Calu3 (cell line): Measurements from ENCODE around the gene SWSAP1. TPM values are rescaled to one million over a fixed set of nuclear protein-coding genes. Genes with fewer than 3 reads are reported as not detected.

Source experiments
- BruUV-seq: library from RNA; stranded (reverse); fragments of 400-500 nt; replicated peaks from 2 replicates; lab custom pipeline; 2021; lab: Mats Ljungman, UMichigan
- CTCF ChIA-PET: fragments of 300-600 bp; sonication (Branson Sonifier 250); formaldehyde crosslinking; loops from one replicate; lab custom pipeline; 2022; ENCODE audit warnings: antibody characterized with exemption; lab: Charles Lee
- DNase-seq: peaks from one replicate; pipeline ENCODE4 v3.0.0; 2022
- H3K27ac Mint-ChIP-seq: one replicate; pipeline ENCODE4 v1.8.0; 2022; ENCODE audit warnings: mixed read lengths; ENCODE audit not compliant: unreplicated experiment
- H3K27me3 Mint-ChIP-seq: one replicate; pipeline ENCODE4 v1.8.0; 2022; ENCODE audit warnings: mixed read lengths; ENCODE audit not compliant: unreplicated experiment
- H3K36me3 Mint-ChIP-seq: one replicate; pipeline ENCODE4 v1.8.0; 2022; ENCODE audit warnings: mild to moderate bottlenecking, moderate library complexity, mixed read lengths; ENCODE audit not compliant: insufficient read depth, unreplicated experiment
- H3K4me1 Mint-ChIP-seq: one replicate; pipeline ENCODE4 v1.8.0; 2022; ENCODE audit warnings: mild to moderate bottlenecking, low read depth, mixed read lengths; ENCODE audit not compliant: unreplicated experiment
- H3K4me3 Mint-ChIP-seq: one replicate; pipeline ENCODE4 v1.8.0; 2022; ENCODE audit warnings: mild to moderate bottlenecking, low read depth, moderate library complexity, mixed read lengths; ENCODE audit not compliant: unreplicated experiment
- H3K9me3 Mint-ChIP-seq: one replicate; pipeline ENCODE4 v1.8.0; 2022; ENCODE audit warnings: low read depth, mixed read lengths; ENCODE audit not compliant: unreplicated experiment
- intact Hi-C: fragments of 100-400 bp; cut with micrococcal nuclease; formaldehyde crosslinking; loops from one replicate; pipeline ENCODE4 v1.10.0; 2022; ENCODE audit not compliant: unreplicated experiment
- total RNA-seq: library from RNA; stranded (reverse); gene quantifications from 2 replicates; pipeline ENCODE4 v1.2.3, GENCODE V29; 2022
- TF ChIP-seq, protein P1 (sequence below): fragments of 200-600 bp; IDR thresholded peaks from one replicate; pipeline ENCODE4 v1.8.0; 2022; ENCODE audit warnings: antibody characterized with exemption; ENCODE audit not compliant: unreplicated experiment

SWSAP1 gene
- total RNA-seq, 1 experiment from 2014 or later: 1.7 TPM

DNA sequence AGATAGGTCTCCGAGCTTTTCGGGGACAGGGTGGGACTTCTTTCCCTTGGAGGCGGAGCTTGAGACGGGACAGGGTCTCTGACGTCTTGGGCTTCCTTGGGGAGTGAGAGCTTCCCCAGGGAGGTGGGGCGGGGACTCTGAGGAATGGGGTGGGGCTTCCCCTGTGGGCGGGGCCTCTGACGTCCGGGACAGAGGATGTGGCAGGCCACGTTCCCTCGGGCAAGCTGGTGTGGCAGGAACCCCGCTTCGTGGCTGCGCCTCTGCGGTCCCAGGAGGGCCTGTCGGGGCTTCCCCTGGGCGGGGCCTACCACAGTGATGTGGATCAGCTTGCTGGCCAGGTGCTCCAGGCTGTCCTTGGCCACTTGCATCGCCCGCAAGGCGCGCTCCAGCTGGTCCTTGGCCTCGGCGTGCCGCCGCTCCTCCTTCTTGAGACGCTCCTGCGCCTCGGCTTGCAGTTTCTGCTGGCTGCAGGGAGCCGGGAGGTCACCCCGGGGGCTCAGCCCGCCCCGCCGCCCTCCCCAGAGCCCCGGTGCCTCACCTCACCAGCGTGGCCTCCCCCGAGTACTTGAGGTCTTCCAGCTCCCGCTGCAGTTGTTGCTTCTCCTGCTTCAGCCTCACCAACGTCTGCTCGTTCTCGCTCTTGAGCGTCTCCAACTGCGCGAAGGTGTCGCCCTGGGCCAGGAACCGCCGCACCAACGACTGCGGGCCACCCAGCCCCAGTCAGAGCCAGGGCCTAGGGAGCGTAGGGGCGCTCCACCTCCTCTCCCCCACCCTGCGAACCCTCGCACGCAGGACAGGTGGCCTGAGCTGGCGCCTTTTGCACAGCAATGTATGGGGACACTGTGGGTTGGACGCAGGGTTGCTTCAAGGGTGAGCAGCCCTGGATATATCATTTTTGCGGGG is 47.9 kb downstream of the SWSAP1 start:
- peaks cover 27% of the 10 kb centered on the region for H3K36me3 Mint-ChIP-seq
- TF ChIP-seq, protein P1, sequence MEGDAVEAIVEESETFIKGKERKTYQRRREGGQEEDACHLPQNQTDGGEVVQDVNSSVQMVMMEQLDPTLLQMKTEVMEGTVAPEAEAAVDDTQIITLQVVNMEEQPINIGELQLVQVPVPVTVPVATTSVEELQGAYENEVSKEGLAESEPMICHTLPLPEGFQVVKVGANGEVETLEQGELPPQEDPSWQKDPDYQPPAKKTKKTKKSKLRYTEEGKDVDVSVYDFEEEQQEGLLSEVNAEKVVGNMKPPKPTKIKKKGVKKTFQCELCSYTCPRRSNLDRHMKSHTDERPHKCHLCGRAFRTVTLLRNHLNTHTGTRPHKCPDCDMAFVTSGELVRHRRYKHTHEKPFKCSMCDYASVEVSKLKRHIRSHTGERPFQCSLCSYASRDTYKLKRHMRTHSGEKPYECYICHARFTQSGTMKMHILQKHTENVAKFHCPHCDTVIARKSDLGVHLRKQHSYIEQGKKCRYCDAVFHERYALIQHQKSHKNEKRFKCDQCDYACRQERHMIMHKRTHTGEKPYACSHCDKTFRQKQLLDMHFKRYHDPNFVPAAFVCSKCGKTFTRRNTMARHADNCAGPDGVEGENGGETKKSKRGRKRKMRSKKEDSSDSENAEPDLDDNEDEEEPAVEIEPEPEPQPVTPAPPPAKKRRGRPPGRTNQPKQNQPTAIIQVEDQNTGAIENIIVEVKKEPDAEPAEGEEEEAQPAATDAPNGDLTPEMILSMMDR: no peak
- peak overlapping the region; percentile 36 for H3K4me3 Mint-ChIP-seq
- intact Hi-C loops: no loop called here
- peaks cover 11% of the 10 kb centered on the region for H3K4me1 Mint-ChIP-seq
- peaks cover 16% of the 10 kb centered on the region for H3K27me3 Mint-ChIP-seq
- CTCF ChIA-PET: interaction anchor here (0.6 to 1.5 kb wide), 6 partner anchors 13 to 151 kb away, joined by 3 to 4 read pairs (median 4); partner anchors contain the start of genes ODAD3 and PRKCSH
- no TSS peak for BruUV-seq
- H3K27ac Mint-ChIP-seq: no peak overlapping the region
- H3K9me3 Mint-ChIP-seq: no peaks in the 10 kb centered on the region
- DNase-seq: peak; percentile 79

- CTCF ChIA-PET: interaction anchor here (1.5 kb wide), 2 partner anchors 12 to 42 kb away, joined by 4 read pairs; partner anchors contain the start of genes ODAD3 and PRKCSH
- H3K4me1 Mint-ChIP-seq: peaks cover 11% of the 10 kb centered on the region
- BruUV-seq: no TSS peak
- H3K27me3 Mint-ChIP-seq: peaks cover 16% of the 10 kb centered on the region
- DNase-seq: no peak
- TF ChIP-seq, protein P1: no peak
- intact Hi-C loops: no loop called here
- H3K9me3 Mint-ChIP-seq: no peaks in the 10 kb centered on the region
- H3K27ac Mint-ChIP-seq: no peak overlapping the region
- peaks cover 21% of the 10 kb centered on the region for H3K36me3 Mint-ChIP-seq
- no peak overlapping the region for H3K4me3 Mint-ChIP-seq
Measured at GRCh38 chr19:11423164-11423790, 48.8 kb downstream of the SWSAP1 start.

DNA sequence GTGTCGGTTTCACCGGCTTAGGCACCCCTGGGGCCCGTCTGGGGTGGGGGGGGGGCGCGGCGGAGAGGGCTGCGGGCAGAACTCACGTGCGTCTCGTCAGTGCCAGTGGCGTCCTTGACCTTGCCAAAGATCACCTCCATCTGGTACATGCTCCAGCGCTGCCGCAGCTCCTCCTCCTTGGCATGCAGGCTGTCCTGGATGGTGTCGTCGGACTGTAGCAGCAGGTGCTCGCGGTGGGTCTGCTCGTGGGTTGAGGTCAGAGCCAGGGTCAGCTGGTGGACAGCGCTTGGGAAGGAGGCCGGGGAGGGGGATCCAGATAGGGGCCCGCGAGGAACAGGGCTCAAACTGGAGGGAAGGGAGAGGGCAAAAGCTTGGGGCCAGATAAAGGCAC is 49.3 kb downstream of the SWSAP1 start:
- Mint-ChIP-seq H3K4me3 (no peak overlapping the region), H3K27me3 (peaks cover 16% of the 10 kb centered on the region), H3K36me3 (peaks cover 16% of the 10 kb centered on the region), H3K4me1 (peaks cover 11% of the 10 kb centered on the region), H3K27ac (no peak overlapping the region), H3K9me3 (no peaks in the 10 kb centered on the region)
- CTCF ChIA-PET: no interaction called here
- TF ChIP-seq, protein P1: no peak
- no TSS peak for BruUV-seq
- intact Hi-C loops: no loop called here
- no peak for DNase-seq

Other genes starting within 250 kb of the SWSAP1 start
- 31.8 and 36.4 TPM in 2 replicates for gene SPC24, start 218.9 kb upstream of the SWSAP1 start, total RNA-seq
- gene KANK2, start 177.1 kb upstream of the SWSAP1 start, total RNA-seq: 27.8 and 31.2 TPM in 2 replicates
- not detected in 2 replicates for gene ANGPTL8, start 135.0 kb upstream of the SWSAP1 start, total RNA-seq
- gene DOCK6, start 112.1 kb upstream of the SWSAP1 start, total RNA-seq: 54.8 and 63.6 TPM in 2 replicates
- gene TSPAN16, start 78.5 kb upstream of the SWSAP1 start, total RNA-seq: not detected in 2 replicates
- gene RAB3D, start 35.0 kb upstream of the SWSAP1 start, total RNA-seq: 7.1 and 10.0 TPM in 2 replicates
- gene TMEM205, start 28.4 kb upstream of the SWSAP1 start, total RNA-seq: 82.0 and 94.4 TPM in 2 replicates
- gene CCDC159, start 28.1 kb upstream of the SWSAP1 start, total RNA-seq: 11.8 and 13.2 TPM in 2 replicates
- gene PLPPR2, start 19.2 kb upstream of the SWSAP1 start, total RNA-seq: 7.8 and 8.2 TPM in 2 replicates
- 5.9 and 6.1 TPM in 2 replicates for gene EPOR, start 9.6 kb downstream of the SWSAP1 start, total RNA-seq
- 83.1 and 84.1 TPM in 2 replicates for gene RGL3, start 44.6 kb downstream of the SWSAP1 start, total RNA-seq
- not detected in 2 replicates for gene ODAD3, start 60.5 kb downstream of the SWSAP1 start, total RNA-seq
- gene PRKCSH, start 61.0 kb downstream of the SWSAP1 start, total RNA-seq: 298 and 318 TPM in 2 replicates
- not detected in 2 replicates for gene ELAVL3, start 106.4 kb downstream of the SWSAP1 start, total RNA-seq
- 8.8 and 9.5 TPM in 2 replicates for gene ZNF653, start 131.2 kb downstream of the SWSAP1 start, total RNA-seq
- 19.3 and 22.1 TPM in 2 replicates for gene ECSIT, start 154.5 kb downstream of the SWSAP1 start, total RNA-seq
- gene CNN1, start 164.2 kb downstream of the SWSAP1 start, total RNA-seq: not detected in 2 replicates
- gene ELOF1, start 184.6 kb downstream of the SWSAP1 start, total RNA-seq: 36.5 and 38.3 TPM in 2 replicates
- 0.94 and 2.2 TPM in 2 replicates for gene ACP5, start 203.0 kb downstream of the SWSAP1 start, total RNA-seq
- 12.0 and 13.3 TPM in 2 replicates for gene ZNF627, start 222.8 kb downstream of the SWSAP1 start, total RNA-seq